ENCODE results near the gene FBXO39. TPM values are rescaled to one million over a fixed set of nuclear protein-coding genes. Genes with fewer than 3 reads are reported as not detected.
"Not testable (repeated sequence)": the region's sequence is repeated elsewhere in the genome, so short reads cannot be mapped to it uniquely, and the experiment has no call there.

The FBXO39 gene
- 0.13 TPM for total RNA-seq

DNA sequence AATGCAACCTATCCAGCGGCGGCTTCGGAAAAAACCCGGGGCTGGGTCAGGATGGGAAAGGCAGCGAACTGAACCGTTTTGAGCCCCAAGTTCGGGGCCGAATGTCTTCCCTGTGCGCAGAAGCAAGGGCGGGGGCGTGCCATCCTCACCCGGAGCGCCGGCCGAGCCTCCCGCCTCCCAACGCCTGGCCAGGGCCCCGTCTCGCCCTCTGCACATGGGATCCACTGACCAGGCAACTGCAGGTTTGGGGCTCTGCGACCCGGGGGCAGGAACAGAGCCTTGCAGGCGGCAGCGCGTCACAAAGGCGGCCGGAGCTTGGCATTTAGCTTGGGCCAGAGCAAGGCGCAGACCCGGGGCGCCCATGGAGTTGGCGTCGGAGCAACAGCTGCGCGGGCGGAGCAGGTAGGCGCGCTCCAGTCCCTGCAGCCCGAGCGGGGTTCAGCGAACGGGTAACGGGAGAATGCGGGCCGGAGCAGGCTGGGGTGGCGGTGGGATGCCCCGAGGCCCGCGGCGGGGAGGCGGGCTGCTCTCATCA, at the start of gene FBXO39:
TSS of gene FBXO39 (plus strand) at position 345 of the 535 bp plus-strand sequence. CDS start 3,654 bp downstream, outside the sequence.
- DNase-seq (ENCODE audit: low spot score) (no peak), ATAC-seq (peak; percentile 77)

DNA sequence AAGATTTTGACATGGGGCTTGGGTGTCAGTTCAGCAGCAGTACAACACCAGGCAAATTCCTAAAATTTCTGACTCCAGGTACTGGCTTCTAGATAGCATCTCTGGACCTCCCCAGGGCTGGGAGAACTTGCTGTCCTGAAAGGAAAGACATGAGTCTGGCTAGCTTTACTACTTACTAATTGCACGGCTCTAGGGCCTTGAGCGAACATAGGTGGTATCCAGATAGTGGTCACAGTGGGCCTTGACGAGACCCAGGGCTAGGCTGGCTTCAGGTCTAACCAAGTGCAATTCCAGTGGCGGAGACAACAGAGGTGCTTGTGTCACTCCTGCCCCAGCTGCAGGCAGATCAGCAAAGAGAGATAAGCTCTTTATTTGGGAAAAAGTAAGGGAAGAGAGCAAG, 46.5 kb upstream of the FBXO39 start:
- no peak for ATAC-seq
- DNase-seq (ENCODE audit: low spot score), result no peak

DNA sequence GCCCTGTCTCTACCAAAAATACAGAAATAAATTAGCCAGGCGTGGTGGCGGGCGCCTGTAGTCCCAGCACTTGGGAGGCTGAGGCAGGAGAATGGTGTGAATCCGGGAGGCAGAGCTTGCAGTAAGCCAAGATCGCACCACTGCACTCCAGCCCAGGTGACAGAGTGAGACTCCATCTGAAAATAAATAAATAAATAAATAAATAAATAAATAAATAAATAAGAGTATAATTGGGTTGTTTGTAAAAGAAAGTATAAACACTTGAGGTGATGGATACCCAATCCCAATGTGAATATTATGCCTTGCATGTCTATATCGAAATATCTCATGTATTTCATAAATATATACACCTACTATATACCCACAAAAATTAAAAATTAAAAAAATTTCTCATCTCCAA, 29.4 kb upstream of the FBXO39 start:
- DNase-seq (ENCODE audit: low spot score); ATAC-seq: not testable (repeated sequence)

DNA sequence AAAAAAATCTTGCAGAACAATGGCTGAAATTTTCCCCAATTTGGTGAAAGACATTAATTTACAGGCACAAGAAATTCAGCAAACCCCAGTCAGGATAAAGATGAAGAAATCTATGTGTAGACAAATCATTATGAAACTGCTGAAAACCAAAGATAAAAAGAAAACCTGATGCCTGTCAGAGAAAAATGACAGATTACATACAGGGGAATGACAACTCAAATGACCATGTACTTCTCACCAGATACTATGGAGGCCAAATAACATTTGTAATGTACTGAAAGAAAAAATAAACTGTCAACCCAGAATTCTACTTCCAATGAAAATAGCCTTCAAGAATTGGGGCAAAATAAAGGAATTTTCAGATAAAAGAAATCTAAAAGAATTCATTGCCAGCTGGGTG, 27.4 kb upstream of the FBXO39 start:
- no peak for ATAC-seq

DNA sequence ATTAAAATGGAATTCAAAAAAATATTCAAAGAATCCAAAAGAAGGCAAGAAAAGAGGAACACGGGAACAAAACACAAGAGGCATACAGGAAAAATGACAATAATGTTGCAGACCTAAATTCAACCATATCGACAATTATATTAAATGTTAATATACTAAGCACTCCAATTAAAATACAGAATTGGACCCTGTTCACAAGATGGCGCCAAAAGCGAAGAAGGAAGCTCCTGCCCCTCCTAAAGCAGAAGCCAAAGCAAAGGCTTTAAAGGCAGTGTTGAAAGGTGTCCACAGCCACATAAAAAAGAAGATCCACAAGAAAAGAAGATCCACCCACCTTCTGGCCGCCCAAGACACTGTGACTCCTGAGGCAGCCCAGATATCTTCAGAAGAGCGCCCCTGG, 26.5 kb upstream of the FBXO39 start:
- DNase-seq (ENCODE audit: low spot score) (no peak), ATAC-seq (no peak)

More for the DNA sequence above, 27.4 kb upstream of the FBXO39 start:
- DNase-seq (ENCODE audit: low spot score), result no peak

DNA sequence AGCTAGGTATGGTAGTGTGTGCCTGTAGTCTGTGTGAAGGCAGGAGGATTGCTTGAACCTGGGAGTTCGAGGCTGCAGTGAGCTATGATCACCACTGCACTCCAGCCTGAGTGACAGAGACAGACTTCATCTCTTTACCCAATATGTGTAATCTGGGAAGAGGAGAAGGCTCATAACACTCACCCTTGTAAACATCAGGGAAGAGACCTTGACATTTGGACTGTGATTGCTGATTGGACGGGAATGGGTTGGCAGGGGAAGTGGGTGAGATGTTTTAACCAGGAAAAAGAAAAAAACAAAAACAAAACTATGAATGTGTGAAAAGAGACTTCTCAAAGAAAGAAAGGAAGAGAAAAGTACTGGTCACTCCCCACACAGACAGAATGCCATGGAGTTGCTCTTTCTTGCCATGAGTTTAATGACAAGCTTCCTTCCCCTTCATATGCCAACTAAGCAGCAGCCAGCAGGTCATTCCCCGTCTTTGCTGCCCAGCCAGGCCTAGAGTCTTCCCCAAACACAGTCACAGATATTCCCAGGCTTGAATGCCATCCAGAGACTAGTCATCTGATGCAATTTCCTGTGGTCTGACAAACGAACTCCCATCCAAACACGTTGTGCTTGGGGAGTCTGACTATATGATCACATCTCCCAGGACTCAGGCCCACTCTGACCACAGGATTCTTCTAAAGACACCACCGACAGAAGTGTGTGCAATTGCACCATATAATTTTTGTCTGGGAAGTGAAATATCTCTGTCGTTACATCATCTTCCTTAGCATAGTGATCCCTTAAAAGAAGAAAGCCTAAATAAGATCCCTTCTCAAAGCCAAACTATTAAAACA, 23.7 kb upstream of the FBXO39 start:
- ATAC-seq, result peak; percentile 75

DNA sequence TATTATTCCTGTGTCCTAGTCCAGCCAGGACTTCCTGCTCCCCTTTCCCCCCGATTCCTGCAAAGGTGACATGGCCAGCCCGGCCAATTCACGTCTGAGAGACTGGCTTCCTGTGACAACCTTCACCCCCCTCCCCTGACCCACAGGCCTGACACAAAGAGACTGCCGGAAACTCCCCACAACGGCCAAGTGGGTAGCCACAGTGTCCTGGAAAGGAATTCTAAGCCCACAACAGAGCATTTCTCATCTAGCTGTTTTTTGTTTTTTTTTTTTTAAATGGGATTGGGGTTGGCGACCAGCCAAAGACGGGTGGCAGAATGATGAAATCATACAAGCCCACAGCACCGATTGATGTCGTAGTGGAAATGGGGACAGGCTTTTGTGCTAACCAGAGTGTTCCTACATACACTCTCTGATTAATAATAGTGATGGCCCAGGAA, 23.0 kb upstream of the FBXO39 start:
- ATAC-seq, result peak; percentile 34

More for the DNA sequence above, 23.7 kb upstream of the FBXO39 start:
- peak; percentile 70 for DNase-seq (ENCODE audit: low spot score)

DNA sequence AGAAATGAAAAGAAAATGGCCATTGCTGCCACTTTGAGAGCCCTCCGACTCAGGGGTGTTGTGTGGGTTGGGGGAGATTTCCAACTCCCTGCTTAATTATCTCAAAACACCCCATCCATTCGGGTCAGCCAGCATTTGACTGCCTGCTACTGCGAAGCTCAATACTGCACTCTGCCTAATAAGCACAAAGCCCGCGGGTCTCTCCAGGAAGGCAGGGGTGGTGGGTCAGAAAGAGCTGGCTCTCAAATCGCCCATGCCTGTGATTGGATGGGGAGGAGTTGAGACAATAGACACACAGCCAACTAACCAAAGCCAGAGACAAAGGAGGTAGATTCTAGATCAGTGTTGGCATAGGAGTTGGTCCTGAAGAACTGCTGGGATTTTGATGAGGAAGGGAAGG, 22.5 kb upstream of the FBXO39 start:
- no peak for ATAC-seq

More for the DNA sequence above, 23.0 kb upstream of the FBXO39 start:
- peak; percentile 57 for DNase-seq (ENCODE audit: low spot score)

DNA sequence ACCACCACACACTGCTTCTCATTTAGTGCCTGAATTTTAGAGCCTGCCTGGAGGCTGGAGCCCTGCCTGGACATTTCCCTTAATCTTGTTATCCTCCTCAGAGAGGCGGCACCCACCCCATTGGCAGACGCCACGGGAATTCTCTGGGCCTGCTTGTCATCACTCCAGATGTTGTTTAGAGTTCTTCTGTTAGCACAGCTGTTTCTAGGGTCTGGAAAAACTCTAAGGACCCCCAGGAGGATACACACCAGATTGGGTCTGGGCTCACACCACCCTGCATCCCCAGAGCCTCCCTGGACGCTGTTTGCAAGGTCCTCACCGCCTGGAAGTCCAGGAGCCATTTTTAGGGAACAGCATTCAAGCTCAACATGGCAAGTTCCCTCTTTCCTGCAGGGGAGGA, 20.7 kb upstream of the FBXO39 start:
- ATAC-seq, result no peak
- DNase-seq (ENCODE audit: low spot score), result no peak

More for the DNA sequence above, 22.5 kb upstream of the FBXO39 start:
- DNase-seq (ENCODE audit: low spot score), result no peak

DNA sequence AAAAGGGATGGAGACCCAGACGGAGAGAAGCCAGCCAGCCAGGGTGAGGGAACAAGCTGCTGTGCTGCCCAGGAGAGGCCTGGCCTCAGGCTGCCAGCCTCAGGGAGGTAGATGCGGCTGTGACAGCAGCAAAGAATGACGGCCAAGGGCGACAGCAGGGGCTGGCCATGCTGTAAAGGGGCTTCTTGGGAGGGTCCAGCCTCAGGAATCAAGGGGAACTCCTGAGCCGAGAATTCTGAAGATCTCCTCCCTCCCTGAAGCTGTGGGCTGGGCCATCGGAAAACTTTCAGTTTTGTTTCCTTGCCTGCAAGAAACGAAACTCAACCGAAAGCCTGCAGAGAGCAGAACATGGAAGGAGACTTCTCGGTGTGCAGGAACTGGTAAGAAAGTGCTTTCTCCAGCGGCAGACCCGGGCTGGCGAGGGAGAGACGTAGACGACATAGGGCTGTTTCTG, 20.3 kb upstream of the FBXO39 start, which contains the start of gene XAF1:
TSS of gene XAF1 (plus strand) at position 316 of the 454 bp plus-strand sequence. CDS start at position 349, 33 bp downstream.
- peak; percentile 54 for DNase-seq (ENCODE audit: low spot score)
- peak; percentile 67 for ATAC-seq

DNA sequence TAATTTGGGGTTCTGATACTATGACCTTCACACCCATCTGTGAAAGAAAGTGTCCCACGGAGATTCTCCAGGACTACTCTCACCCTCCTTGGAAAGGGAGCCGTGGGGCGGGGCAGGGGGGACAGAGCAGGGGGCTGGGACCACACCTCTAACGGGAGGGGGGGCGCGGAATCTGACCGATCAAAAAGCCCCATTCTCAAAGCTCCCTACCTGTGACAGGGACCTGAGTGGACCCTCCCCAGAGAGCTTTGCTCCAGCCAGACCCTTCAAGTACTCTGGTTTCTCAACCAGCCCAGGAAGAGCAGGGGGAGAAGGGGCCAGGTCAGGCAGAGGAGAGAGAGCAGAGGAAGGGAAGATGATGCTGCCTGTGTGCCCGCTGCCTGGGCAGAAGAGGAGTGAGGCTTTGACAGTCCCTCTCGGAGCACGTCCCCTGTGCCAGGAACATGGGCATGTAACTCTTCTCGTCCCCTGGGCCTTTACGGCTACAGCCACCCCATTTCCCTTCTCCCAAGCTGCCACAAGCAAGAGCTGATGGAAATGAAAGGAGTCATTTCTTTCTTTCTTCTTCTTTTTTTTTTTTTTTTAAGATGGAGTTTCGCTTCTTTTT, 19.5 kb upstream of the FBXO39 start:
- DNase-seq (ENCODE audit: low spot score), result no peak
- ATAC-seq, result peak; percentile 14

DNA sequence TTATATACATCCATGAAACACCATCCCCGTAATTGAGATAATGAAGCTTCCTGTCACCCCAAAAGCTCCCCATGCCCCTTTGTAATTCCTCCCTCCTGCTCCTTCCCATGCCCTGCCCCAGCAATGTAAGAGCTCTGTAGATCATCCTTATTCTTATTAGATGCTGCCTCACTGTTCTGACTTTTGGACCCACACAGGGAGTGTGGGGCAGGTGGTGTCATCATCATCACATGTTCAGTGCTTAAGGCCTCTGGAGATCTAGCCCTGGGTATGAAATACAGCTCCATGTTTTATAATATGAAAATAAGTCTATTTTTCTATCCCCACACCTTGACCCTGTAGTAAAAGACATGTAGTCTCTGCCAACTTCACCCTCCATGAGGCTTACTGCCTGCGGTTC, 18.3 kb upstream of the FBXO39 start:
- ATAC-seq, result no peak
- no peak for DNase-seq (ENCODE audit: low spot score)

DNA sequence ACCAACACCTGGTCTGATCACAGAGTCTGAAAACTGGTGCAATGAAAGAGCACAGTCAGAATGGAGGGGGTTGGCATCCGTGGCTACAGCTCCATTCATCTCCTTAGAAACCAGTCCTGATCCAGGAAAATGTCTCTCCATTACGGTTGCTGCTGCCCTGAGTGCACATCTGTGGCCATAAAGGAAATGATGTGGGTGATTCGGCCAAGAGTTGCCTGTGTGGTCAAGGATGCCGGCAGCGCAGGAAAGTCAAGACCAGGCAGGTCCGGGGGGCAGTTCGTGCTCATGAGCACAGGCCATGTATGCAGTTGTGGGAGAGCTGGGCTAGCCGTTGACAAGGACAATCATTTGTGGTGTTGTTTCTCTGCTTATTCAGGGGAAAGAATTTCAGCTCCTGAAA, 14.2 kb upstream of the FBXO39 start:
- ATAC-seq (no peak), DNase-seq (ENCODE audit: low spot score) (no peak)

DNA sequence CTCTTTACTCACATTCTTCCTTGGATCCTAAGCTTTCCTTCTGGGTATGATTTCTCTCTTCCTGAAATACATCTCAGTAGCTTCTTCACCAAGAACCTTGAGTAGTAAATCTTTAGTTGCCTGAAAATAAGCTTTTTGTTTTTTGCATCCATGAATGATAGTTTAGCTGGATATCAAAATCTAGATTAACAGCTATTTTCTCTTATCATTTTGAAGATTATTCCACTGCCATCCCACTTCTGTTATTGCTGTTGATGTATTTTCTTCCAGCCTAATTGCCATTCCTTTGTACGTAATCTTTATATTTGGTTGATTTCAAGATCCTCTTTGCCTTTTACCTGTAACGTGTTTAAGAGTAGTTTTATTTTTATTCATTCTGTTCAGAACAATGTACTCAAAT, 7.6 kb upstream of the FBXO39 start:
- no peak for ATAC-seq
- DNase-seq (ENCODE audit: low spot score), result no peak

DNA sequence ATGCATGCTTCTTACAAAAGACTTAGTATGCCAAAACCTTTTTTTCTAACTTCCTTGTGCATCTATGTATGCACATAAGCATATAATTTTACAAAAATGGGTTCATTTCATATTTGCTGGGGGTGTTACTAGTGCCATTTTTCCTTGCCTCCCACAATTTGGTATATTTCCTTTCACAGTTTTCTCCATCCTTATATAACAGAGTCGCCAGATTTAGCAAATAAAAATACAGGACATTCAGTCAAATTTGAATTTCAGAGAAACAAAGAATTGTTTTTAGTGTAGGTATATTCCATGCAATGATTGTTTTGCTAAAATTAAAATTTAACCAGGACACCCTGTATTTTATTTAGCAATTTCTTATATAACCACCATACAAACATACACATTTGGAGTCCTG, 4.0 kb upstream of the FBXO39 start:
- no peak for ATAC-seq
- DNase-seq (ENCODE audit: low spot score), result no peak

DNA sequence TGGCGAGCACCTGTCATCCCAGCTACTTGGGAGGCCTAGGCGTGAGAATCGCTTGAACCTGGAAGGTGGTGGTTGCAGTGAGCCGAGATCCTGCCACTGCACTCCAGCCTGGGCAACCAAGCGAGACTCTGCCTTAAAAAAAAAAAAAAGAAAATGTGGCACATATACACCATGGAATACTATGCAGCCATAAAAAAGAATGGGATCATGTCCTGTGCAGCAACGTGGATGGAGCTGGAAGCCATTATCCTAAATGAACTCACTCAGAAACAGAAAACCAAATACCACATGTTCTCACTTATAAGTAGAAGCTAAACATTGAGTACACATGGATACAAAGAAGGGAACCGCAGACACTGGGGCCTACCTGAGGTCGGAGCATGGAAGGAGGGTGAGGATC, 1.1 kb upstream of the FBXO39 start:
- not testable (repeated sequence) for ATAC-seq; DNase-seq (ENCODE audit: low spot score)

DNA sequence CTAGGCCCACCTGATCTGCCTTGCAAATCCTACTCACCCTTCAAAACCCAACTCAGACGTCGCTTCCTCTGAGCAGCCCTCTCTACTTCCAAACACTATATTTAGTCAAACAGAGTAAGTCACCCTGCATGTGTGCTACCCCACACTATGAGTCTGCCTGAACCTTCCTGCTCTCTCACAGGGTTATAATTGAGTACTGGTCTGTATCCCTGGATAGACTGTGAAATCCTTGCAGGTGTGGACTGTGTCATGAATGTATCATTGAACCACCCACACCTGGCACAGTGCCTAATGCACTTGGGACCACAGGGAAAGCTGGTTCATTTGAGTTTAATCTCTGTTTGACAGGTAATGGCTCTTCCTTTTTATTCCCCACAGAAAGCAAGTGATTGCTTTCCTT, 3.4 kb downstream of the FBXO39 start:
- no peak for DNase-seq (ENCODE audit: low spot score)
- peak; percentile 69 for ATAC-seq

DNA sequence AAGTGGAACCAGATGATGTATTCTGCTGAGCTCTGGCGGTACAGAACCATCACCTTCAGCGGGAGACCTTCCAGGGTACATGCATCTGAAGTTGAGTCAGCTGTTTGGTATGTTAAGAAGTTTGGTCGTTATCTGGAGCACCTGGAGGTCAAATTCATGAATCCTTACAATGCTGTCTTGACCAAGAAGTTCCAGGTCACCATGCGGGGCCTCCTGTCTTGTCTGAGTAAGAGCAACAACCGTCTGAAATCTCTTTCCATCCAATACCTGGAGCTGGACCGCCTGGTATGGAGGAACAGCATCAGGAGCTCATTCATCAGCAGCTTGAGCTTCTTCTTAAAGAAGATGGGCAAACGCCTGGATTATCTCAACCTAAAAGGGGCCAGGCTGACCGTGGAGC, 4.0 kb downstream of the FBXO39 start:
- ATAC-seq (no peak), DNase-seq (ENCODE audit: low spot score) (no peak)

DNA sequence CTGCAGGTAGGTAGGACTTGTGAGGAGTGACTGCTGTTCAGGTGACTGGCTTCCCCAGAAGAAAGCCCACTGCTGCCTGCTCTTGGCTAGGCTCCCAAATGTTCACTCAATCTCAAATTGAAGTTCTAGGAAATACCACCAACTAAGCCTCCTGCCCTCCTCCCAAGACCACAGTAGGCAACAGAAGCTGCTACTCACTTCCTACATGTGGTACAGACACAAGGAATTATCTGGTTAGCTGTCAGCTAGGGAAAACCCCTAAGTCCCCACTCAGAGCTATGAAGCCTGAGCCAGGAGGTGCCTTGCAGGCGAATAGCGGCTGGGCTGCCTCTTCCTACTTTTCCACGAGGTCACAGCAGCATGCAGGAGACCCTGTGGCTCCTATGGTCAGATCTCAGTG, 4.9 kb downstream of the FBXO39 start:
- no peak for ATAC-seq
- DNase-seq (ENCODE audit: low spot score), result no peak

DNA sequence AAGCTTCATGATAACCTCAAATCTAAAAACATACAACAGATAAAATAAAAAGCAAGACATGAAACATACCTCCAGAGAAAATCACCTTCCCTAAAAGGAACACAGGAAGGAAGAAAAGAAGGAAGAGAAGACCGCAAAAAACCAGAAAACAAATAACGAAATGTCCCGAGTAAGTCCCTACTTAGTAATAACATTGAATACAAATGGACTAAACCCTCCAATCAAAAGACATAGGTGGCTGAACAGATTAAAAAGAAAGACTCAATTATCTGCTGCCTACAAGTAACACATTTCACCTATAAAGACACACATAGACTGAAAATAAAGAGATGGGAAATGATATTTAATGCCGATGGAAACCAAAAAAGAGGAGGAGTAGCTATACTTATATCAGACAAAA, 6.2 kb downstream of the FBXO39 start:
- DNase-seq (ENCODE audit: low spot score) (no peak), ATAC-seq (no peak)

DNA sequence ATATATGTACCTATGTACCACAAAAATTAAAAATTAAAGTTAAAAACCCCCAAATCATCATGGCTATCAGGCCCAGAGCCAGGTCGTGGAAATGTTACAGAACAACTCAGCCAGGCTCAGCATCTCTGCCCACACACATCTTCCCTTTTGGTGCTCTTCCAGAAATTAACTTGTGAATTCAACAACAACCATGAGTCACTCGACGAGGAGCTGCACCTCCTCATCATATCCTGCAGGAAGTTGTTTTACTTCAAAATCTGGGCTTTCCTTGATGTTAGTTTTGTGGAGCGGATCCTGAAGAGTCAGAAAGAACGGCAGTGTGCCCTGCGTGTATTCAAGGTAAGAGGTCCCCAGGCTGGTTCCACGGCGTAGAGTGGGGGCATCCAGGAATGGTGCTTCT, 10.6 kb downstream of the FBXO39 start:
- DNase-seq (ENCODE audit: low spot score) (no peak), ATAC-seq (no peak)
